T47D (cell line): Measurements from ENCODE around the gene IGF2BP1.
"Not testable (repeated sequence)": the region's sequence is repeated elsewhere in the genome, so short reads cannot be mapped to it uniquely, and the experiment has no call there.

Experiments used
- DNase-seq, 2 experiments: peaks; one replicate each; pipeline versions ENCODE4 v3.0.0 to v3.0.0-alpha.2; 2011 to 2012; ENCODE audit warnings: low read depth in 1 of 2, low spot score in 1 of 2
- JUND ChIP-seq: IDR thresholded peaks from 2 replicates; pipeline ENCODE4 v1.6.1; 2012; ENCODE audit warnings: low read depth
- in situ Hi-C: cut with HindIII; loops from 2 replicates; pipeline ENCODE4 v1.10.0; 2016; ENCODE audit warnings: low sequenced_read_pairs, low pct_unique_long_range_greater_than_20kb

Gene IGF2BP1

DNA sequence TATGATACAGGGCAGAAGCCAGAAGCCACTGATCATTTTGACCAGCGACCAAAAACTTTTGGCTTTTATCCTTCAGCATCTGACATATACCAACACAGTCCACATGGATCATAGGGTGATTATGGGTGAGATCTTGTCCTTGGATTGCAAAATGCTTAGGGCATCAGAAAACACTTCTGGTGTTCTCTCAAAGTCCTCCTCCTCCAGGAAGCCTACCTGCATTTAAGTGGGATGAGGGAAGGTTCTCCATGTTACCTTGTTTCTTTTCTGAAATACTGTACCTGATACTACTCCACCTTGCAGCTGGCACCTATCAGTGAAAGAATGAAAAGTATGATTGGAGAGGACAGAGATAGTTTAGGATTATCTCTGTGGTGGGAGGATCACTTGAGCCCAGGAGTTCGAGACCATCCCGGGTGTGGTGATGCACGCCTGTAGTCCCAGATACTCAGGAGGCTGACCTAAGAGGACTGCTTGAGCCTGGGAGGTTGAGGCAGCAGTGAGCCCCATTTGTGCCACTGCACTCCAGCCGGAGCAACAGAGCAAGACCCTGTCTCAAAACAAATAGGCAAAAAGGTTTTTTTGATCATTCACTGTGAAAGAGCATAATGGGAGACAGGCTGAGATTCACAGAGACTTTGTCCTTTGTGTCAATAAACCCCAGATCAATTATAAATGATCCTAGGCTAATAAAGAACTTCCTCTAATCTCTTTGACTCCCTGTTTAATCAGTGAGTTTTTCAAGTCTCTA is 88.6 kb downstream of the IGF2BP1 start:
- in situ Hi-C loops, result no loop called here
- no peak for TF ChIP-seq JUND
- no peak for DNase-seq

GRCh38 chr17:49086316-49086605 is 89.1 kb downstream of the IGF2BP1 start:
- TF ChIP-seq JUND, result no peak
- no peak for DNase-seq
- in situ Hi-C loops, result no loop called here

DNA sequence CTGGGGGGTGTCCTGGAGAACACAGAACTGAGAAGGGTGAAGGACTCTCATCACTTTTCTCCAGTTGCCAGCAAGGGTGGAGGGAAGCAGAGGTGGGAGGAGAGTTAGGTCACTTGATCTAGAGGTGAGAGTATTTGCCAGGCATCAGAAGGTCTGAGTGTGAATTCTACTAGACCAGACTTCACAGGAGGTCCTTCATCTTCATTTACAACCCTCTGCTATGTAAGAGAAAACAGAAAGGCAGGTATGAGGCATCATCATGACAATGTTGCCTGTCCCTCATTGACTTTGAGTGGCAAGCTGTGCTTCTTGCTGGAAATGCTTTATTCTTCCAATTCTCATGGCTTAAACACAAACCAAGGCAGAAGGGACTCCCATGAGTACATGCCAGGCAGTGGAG is 89.5 kb downstream of the IGF2BP1 start:
- no peak for DNase-seq
- TF ChIP-seq JUND, result no peak
- in situ Hi-C loops, result no loop called here

DNA sequence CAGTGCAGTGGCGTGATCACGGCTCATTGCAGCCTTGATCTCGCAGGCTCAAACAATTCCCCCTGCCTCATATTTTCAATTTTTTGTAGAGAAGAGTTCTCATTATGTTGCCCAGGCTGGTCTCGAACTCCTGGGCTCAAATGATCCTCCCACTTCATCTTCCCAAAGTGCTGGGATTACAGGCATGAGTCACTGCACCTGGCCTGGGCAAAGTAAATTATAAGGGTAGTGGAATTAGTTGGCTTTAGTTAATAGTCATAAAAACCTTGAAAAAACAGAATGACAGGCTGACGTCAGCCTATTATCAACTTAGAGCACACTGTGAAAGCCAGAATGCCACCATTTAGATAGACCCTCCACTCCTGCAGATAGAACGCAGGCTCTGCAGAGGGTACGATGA is 91.9 kb downstream of the IGF2BP1 start:
- in situ Hi-C loops, result no loop called here
- DNase-seq, result no peak
- no peak for TF ChIP-seq JUND

GRCh38 chr17:49090878-49091594 is 93.9 kb downstream of the IGF2BP1 start:
- TF ChIP-seq JUND, result no peak

DNA sequence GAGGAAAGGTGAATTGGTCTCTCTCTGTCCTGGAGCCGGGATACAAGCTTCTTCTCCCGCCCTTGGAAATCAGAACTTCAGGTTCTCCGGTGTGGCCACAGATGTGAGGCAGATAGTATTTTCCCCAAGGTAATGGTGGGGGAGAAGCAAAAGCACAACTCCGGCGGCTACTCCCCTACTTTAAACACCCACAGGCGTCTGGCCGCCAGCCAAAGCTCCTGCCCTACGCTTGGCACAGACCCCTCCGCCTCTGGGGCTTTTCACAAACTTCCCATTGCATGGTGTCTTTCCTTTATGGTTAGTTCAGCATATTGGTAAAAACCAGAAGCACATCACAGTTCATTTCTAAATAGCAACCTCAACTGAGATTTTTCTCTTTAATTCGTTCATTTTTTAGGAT is 95.9 kb downstream of the IGF2BP1 start:
- in situ Hi-C loops, result no loop called here
- no peak for TF ChIP-seq JUND
- peak; percentile 41 to 70 for DNase-seq

More at GRCh38 chr17:49090878-49091594, 93.9 kb downstream of the IGF2BP1 start:
- in situ Hi-C loops, result no loop called here
- no peak for DNase-seq

- DNase-seq, result no peak
- no peak; the same call in 1 of the 2 replicates for TF ChIP-seq JUND
- in situ Hi-C loops, result no loop called here
Observed at GRCh38 chr17:49100601-49101000, 103.4 kb downstream of the IGF2BP1 start.

DNA sequence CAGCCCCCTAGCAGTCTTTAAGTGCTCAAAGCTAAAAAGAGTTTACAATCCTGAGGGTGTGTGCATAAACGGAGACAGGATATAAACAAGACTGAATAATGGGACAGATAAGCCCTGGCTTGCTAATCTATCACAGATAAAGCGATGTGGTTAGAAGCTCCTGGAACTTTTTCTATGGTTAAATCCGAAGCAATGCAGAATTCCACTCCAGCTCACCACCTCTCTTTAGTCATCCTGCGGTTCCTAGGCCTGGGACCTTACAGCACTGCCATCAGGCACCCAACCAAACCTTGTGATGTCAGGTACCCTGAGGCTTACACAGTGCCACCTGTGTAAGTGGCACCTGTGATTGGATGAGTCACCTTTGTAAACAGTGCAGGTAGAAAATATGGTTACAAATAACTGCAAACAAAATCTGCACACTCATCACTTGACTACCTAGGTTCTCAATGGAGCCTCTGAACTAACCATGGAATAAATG is 103.9 kb downstream of the IGF2BP1 start:
- in situ Hi-C loops, result no loop called here
- DNase-seq, result peak; percentile 64 to 93
- peak; percentile 94 for TF ChIP-seq JUND

DNA sequence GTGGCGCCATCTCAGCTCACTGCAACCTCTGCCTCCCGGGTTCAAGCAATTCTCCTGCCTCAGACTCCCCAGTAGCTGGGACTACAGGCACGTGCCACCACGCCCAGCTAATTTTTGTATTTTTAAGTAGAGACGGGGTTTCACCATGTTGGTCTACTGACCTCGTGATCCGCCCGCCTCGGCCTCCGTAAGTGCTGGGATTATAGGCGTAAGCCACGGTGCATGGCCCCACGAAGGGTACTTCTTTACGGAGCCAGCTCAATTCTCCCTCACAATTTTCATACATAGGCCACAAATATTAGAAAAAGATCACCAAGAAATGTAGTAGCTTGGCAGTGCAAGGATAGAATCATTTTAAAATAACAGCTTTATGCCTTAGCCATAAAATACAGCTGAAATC is 106.2 kb downstream of the IGF2BP1 start:
- in situ Hi-C loops, DNase-seq: not testable (repeated sequence)

DNA sequence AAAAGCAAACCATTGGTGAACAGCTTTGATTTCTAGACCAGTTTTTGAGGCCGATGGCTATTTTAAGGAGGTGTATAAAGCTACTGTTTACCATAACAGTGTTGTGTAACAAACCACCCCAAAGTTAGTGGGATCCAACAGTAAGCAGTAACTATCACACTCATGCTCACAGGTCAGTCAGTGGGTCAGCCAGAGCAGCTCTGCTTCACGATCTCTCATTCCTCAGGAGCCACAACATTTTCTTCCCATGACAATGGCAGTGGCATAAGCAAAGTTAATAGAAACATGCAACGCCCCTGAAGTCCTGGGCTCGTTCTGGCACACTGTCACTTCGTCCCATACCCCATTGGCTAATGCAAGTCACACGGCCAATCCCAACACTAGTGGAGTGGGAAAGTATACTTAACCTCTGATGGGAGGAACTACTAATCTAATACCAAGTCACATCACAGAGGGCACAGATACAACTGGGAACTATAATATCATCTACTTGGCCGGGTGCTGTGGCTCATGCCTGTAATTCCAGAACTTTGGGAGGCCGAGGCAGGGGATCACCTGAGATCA is 107.4 kb downstream of the IGF2BP1 start:
- in situ Hi-C loops, result no loop called here
- no peak for DNase-seq
- no peak for TF ChIP-seq JUND
